ENCODE measurements around the gene PTPRO.
"Not testable (repeated sequence)": the region's sequence is repeated elsewhere in the genome, so short reads cannot be mapped to it uniquely, and the experiment has no call there.

The PTPRO gene

GRCh38 chr12:15608406-15608805 is 286.1 kb downstream of the PTPRO start:
- no peak for FAIRE-seq

GRCh38 chr12:15608941-15609340 is 286.6 kb downstream of the PTPRO start:
- FAIRE-seq: no peak

GRCh38 chr12:15613981-15614380 is 291.7 kb downstream of the PTPRO start:
- FAIRE-seq: no peak

DNA sequence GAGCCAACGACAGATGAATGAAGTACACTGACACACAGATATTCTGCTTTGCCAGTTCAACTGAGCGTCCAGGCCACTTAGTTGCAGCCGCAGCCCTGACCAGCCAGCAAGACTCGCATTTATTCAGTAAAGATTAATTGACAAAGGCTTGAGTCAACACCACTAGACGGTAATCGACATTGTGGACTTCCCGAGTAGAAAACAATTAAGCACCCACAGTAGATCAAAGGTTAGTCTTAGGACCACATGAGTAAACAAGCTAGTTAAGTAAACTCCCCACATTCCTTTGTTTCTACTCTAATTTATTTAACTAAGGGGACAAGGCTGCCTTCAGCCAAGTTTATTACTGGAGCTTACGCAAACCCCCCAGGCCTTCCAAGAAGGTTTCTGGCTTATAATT is 294.2 kb downstream of the PTPRO start:
- not testable (repeated sequence) for FAIRE-seq

- no peak for FAIRE-seq
Measured at GRCh38 chr12:15620741-15621539, 298.6 kb downstream of the PTPRO start.

DNA sequence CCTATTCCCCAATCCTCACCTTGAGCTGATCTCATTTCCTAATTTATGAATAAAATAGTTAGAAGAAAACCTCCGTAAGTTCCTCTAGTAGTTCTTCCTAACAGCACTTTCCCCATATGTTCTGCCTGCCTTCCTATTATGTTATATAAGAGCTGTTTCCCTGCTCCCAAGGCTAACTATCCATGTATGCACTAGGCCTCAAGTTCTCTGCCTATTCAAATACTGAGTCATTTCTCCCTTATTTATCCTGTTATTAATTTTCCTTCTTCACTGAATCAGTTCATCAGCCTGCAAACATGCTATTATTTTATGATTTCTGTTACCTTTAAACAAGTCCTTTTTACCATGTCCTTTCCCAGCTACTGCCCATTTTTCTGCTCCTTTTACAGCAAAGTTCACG is 302.8 kb downstream of the PTPRO start:
- FAIRE-seq: no peak

DNA sequence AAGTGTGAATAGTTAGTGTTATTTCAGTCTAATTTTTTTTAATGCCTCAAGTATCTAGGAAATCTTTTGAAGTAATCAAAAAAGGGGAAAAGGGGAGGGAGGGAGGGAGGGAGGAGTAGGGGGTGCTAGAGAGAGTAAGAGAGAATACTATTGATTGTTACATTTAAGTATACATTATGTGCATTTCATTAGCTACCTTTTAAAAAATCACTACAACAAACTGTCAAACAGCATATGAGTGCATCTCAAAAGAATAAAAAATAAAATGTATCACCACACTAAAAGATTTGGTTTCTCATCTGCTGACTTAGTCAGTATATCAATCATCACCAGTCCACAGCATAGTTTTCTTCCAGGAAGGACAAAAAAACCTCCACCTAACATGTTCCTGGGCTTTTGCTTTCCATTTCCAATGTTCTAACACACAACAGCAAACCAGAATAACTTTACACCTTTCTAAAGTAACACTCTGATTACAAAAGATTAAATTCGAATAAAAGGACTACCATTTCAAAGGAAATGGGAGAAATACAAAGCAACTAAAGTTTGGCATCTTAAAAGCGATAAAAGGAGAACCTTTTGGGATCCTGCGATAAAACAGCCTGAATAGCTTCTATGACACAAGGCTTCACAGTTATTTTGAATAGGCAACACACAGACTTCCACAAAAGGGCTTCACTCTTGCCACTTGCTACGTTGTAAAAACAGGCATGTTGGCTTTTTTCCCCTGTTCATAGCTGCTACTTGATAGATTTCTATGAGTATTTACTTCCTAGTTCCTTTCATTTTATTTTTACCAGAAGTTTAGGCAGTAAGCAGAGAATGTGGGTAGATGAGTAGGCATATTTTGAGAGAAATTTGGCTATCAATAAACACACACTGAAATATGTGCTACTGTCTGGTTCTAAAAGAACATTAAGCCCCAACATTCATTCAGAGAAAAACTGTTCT is 306.0 kb downstream of the PTPRO start:
- no peak for FAIRE-seq

- FAIRE-seq: peak; percentile 14
Measured at GRCh38 chr12:15629108-15629507, 306.8 kb downstream of the PTPRO start.

- FAIRE-seq: no peak
Measured at GRCh38 chr12:15629761-15630160, 307.5 kb downstream of the PTPRO start.

DNA sequence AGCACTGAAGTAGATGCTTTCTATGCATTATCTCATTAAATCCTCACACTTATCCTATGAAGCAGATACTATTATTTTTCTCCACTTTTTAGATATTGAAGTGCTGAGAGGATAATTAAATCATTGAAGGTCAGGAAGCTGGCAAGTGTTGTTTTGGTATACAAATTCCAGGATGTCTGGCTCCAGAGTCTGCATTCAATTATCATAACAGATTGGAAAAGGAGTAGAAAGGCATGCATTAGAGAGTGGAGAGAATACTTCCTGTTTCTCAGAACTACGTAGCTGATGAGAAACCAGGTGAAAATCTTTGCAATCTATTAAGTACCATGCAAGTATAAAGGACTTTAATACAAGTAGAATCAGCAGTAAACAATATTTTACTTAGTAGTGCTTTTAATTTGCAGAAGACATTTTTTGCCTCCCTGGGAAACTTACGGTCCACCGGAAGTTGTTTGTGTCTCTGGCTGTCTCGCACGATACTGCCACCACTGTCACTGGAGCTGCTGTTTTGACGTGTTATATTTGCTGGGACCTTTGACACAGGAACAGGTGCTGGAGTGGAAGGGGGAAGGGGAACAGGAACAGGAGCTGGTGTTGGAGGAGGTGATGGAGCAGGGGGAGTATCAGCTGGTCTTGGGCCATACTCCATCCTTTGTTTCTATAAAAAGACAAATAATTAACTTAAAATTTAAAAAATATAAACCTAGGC is 308.9 kb downstream of the PTPRO start:
- FAIRE-seq: no peak

- FAIRE-seq: no peak
Measured at GRCh38 chr12:15632708-15633107, 310.4 kb downstream of the PTPRO start.

DNA sequence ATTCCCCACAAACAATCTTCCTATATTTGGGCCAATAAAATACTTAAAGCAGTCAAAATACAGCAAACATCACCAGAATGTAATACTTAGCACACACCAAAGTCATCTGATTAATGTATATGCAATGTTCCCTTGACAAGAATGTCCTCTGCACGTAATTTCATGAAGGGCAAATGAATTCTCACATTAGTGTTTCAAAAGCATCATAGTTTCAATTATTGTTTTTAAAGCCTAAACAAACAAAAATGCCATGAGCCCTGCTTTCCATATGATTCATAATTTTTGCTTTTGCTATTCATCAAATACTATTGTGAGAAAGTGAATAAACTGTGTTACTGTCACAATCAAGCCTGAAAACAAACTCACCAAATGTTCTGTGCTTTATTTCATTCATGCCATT is 310.9 kb downstream of the PTPRO start:
- no peak for FAIRE-seq

GRCh38 chr12:15634010-15634683 is 311.8 kb downstream of the PTPRO start:
- FAIRE-seq: no peak

GRCh38 chr12:15636060-15636890 is 314.0 kb downstream of the PTPRO start:
- no peak for FAIRE-seq

DNA sequence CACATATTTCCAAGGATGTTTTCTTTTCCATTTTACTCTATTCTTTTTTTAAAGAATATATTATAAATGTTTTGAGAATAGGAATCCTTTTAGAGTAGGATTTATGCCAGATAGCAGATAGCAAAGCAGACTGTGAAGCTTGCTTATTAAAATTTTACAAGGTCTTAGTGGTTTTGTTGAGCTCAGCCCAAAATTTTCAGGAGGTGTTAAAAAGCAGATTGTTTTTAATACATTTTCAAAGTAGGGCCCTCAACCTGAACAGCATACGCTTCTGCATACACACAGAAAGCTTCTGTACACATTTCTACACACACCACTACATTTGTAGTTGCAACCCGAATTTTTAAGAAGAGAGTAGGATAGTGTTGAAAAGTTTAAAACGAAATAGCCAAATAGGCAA is 315.9 kb downstream of the PTPRO start:
- FAIRE-seq: no peak

- FAIRE-seq: no peak
Measured at GRCh38 chr12:15644700-15645099, 322.4 kb downstream of the PTPRO start.

DNA sequence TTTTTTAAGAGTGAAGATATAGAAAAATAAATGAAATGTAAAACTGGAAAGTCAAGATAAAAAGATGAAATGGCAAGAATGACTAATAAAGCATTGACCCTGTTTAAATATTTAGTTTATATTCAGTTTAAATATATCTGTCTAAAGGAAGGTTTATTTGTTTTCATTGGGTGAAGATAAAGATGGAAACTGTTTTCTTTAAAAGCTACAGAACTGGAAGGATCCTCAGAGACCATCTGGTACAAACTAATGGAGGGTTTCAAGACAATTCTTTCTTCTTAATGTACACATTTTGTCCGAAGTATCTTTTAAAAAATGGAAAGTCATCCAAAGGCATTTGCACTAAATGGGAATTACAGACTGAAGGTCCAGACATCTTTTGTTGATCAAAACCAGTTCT is 324.3 kb downstream of the PTPRO start:
- no peak for FAIRE-seq
